HG02571 (cell line): Measurements from ENCODE around the gene ATOSB.

ENCODE experiments used
- ATAC-seq: cut with Tn5 transposase; IDR thresholded peaks from one replicate; pipeline ENCODE4 v1.9.1; 2021; ENCODE audit warnings: mild to moderate bottlenecking, moderate library complexity; ENCODE audit not compliant: unreplicated experiment

ATOSB gene

DNA sequence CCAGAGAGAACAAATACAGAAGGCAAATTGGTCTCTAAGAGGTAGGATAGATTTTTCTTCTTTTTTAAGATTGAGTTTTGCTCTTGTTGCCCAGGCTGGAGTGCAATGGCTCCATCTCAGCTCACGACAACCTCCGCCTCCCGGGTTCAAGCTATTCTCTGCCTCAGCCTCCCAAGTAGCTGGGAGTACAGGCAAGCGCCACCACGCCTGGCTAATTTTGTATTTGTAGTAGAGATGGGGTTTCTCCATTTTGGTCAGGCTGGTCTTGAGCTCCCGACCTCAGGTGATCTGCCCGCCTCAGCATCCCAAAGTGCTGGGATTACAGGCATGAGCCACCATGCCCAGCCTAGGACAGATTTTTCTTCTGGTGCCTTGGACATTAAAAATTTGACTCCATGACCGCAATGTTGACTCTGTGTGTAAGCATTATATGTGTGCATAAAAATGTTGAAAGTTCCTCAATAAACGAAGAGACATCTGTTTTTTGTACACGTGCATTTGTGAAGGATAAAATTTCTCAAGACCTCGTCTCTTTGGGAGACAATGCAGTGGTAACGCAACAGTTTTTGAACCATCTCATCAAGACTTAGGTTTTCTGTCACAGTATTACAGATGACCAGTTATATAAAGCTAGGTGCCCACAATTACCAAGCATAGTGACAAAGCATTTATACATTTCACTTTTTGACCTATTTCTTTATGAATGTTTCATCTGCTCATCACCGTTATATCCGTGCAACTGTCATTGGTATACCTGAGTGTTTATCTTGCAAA is 60.6 kb downstream of the ATOSB start:
- no peak for ATAC-seq

GRCh38 chr9:35054185-35054835 is 61.4 kb downstream of the ATOSB start:
- no peak for ATAC-seq
